Left colon (tissue), 2 donors: ENCODE measurements around the gene NRIP1. TPM values are rescaled to one million over a fixed set of nuclear protein-coding genes. Genes with fewer than 3 reads are reported as not detected.

Source experiments
- ATAC-seq: fragments of 200-7000 bp; cut with Tn5 transposase; one replicate; pipeline ENCODE4 v1.9.1; 2020; ENCODE audit warnings: mild to moderate bottlenecking, moderate library complexity
- DNase-seq, 2 donors: peaks; one replicate each; pipeline ENCODE4 v3.0.0-alpha.2; 2020
- intact Hi-C, 2 donors: fragments of 100-400 bp; cut with DNase I in 1 of 2; cut with micrococcal nuclease in 1 of 2; formaldehyde crosslinking; loops; one replicate each; pipeline versions ENCODE4 v1.11.2 to v1.14.0; 2022; cut with DNase I, micrococcal nuclease
- long read RNA-seq: library from polyadenylated mRNA; unstranded; transcript quantifications from one replicate; pipeline ENCODE4 v2.0.0, GENCODE V29; 2021
- total RNA-seq, 2 donors: library from RNA; stranded (reverse); fragmentation: NEBNext Ultra II Directional; extraction: Animal tissue kit (Norgen Biotek cat#: 25700); gene quantifications; one replicate each; pipeline ENCODE4 v1.2.1, GENCODE V29; 2021
- donor health status: DM: no; HTN: no; CAD: no.
- donor health status: DM: yes; HTN: yes; CAD: no.

Gene NRIP1, protein sequence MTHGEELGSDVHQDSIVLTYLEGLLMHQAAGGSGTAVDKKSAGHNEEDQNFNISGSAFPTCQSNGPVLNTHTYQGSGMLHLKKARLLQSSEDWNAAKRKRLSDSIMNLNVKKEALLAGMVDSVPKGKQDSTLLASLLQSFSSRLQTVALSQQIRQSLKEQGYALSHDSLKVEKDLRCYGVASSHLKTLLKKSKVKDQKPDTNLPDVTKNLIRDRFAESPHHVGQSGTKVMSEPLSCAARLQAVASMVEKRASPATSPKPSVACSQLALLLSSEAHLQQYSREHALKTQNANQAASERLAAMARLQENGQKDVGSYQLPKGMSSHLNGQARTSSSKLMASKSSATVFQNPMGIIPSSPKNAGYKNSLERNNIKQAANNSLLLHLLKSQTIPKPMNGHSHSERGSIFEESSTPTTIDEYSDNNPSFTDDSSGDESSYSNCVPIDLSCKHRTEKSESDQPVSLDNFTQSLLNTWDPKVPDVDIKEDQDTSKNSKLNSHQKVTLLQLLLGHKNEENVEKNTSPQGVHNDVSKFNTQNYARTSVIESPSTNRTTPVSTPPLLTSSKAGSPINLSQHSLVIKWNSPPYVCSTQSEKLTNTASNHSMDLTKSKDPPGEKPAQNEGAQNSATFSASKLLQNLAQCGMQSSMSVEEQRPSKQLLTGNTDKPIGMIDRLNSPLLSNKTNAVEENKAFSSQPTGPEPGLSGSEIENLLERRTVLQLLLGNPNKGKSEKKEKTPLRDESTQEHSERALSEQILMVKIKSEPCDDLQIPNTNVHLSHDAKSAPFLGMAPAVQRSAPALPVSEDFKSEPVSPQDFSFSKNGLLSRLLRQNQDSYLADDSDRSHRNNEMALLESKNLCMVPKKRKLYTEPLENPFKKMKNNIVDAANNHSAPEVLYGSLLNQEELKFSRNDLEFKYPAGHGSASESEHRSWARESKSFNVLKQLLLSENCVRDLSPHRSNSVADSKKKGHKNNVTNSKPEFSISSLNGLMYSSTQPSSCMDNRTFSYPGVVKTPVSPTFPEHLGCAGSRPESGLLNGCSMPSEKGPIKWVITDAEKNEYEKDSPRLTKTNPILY (N-terminal part only)
- total RNA-seq, result 10 to 100 TPM; 78.5 to 82.9 TPM
- long read RNA-seq, full-length matches to known transcripts, result 26 of 34 reads
- long read RNA-seq, partial matches to known transcripts, result 2 of 34 reads
- long read RNA-seq, other reads (novel, unspliced or antisense), result 6 of 34 reads

GRCh38 chr21:15064576-15065391 lies at the start of gene NRIP1:
NRIP1 (minus strand) TSS chr21:15065000; CDS start chr21:14968192, 96,808 bp downstream.
- DNase-seq, result peak; percentile 90 to 92
- intact Hi-C loops, result loop anchor here in 1 of 2 donors (10.0 kb wide), 1 partner anchor 190 kb away; no protein-coding TSS in a partner anchor
- peak; percentile 82 for ATAC-seq

DNA sequence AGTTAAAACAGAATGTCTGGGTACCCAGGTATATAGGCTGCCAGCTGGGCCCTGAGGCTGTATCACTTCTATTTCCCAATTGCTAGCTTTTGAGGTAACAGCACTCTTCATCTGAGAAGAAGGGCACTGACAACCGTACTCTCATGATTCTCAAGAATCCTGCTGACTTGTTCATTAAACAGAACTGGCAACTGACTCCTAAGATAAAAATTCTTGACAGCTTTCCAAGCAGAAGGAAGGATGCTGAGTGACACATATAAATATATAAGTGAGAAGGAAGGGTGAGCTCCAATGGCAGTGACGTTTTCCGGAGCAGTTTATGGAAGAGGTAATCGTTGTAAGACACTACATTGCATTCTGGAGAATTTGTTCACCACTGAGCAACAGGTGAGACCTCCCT lies 48.1 kb upstream of the NRIP1 start:
- intact Hi-C loops, result no loop called here
- DNase-seq (no peak), ATAC-seq (no peak)

- DNase-seq, result no peak
These were observed 44.0 kb upstream of the NRIP1 start for GRCh38 chr21:15108801-15109200.

GRCh38 chr21:15104470-15104869 lies 39.7 kb upstream of the NRIP1 start:
- intact Hi-C loops, result no loop called here
- no peak for DNase-seq
- no peak for ATAC-seq

More at GRCh38 chr21:15108801-15109200, 44.0 kb upstream of the NRIP1 start:
- intact Hi-C loops, result no loop called here
- no peak for ATAC-seq

DNA sequence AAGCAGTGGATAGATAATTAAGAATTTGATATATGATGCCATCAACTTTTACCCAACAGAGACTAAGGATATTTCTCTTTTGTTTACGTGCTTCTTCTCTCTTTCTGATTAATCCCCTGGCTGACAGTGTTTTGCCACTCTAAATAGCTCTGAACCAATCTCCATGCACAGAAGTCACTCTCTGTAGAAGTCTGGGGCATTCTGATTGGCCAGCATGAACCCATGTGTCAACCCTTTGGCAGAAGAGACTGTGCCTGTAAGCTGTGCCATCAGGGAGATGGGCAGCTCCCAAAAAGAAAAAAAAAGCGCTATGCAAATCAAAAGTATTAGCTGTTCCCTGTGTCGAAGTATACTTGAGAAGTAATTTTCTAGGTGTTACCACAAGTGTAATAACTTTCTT lies 34.1 kb upstream of the NRIP1 start:
- ATAC-seq (no peak), DNase-seq (no peak)
- intact Hi-C loops, result no loop called here

- intact Hi-C loops, result no loop called here
- no peak for ATAC-seq
- no peak for DNase-seq
These were observed 33.4 kb upstream of the NRIP1 start for GRCh38 chr21:15098181-15098580.

DNA sequence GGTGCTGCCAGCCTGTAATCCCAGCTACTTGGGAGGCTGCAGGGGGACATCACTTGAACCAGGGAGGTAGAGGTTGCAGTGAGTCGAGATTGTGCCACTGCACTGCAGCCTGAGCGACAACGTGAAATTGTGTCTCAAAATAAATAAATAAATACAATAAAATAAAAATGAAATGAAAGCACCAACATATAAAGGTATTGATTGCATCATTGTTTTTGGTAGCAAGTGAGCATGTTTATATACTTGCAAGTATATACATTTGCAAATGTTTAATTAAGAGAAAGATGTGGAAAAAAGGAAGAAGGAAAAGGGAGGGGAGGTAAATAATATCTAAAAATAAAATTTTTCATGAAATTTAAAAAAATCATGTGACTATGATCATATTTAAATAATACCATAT lies 32.8 kb upstream of the NRIP1 start:
- no peak for DNase-seq
- intact Hi-C loops, result no loop called here
- ATAC-seq, result no peak

- ATAC-seq (no peak), DNase-seq (no peak)
- intact Hi-C loops, result no loop called here
These were observed 31.3 kb upstream of the NRIP1 start for GRCh38 chr21:15096146-15096545.

- ATAC-seq (no peak), DNase-seq (no peak)
- intact Hi-C loops, result no loop called here
These were observed 30.5 kb upstream of the NRIP1 start for GRCh38 chr21:15095326-15095725.

DNA sequence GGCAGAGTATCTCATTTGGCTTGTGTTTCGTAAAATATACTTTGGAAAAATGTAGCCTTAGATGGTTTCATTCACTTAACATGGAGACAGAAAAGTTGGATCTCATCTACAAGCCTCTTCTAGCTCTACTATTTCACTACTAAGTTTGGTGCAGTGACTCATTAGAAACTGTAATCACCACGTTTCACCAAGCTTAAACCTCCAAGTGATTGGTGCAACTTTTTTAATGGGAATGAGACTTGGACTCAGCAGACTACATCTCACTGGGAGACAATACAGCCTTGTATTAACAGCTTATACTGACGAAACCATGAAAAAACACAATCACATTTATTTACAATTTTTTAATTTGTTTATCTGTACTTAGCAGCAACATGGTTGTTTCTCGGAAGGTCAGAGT lies 29.9 kb upstream of the NRIP1 start:
- DNase-seq (no peak), ATAC-seq (no peak)
- intact Hi-C loops, result no loop called here

- no peak for ATAC-seq
- intact Hi-C loops, result no loop called here
- no peak for DNase-seq
These were observed 28.4 kb upstream of the NRIP1 start for GRCh38 chr21:15093216-15093615.

DNA sequence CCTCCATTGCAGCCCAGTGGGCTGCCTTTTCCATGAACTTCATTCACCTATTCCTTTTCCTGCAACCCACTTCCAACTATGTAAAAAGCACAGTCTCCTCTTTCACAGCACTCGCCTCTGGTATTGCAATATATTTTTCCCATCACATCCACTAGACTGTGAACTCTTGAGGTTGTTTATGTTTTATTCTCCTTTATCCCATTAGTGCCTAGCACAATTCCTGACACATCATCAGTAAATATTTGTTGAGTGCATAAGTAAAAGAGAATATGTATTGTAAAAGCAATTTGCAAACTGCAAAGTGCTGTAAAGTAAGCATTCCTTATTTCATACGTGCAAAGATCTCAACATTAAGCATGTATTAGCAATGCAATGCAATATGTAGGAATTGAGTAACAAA lies 27.9 kb upstream of the NRIP1 start:
- no peak for ATAC-seq
- DNase-seq, result no peak
- intact Hi-C loops, result no loop called here

- ATAC-seq (no peak), DNase-seq (no peak)
- intact Hi-C loops, result no loop called here
These were observed 25.6 kb upstream of the NRIP1 start for GRCh38 chr21:15090390-15090789.

- DNase-seq (no peak), ATAC-seq (no peak)
- intact Hi-C loops, result no loop called here
These were observed 23.7 kb upstream of the NRIP1 start for GRCh38 chr21:15088488-15088887.

- DNase-seq, result no peak
- peak; percentile 69 for ATAC-seq
- intact Hi-C loops, result no loop called here
These were observed 19.9 kb upstream of the NRIP1 start for GRCh38 chr21:15084668-15085067.

GRCh38 chr21:15080526-15080925 lies 15.7 kb upstream of the NRIP1 start:
- intact Hi-C loops, result no loop called here
- no peak for ATAC-seq
- DNase-seq, result no peak

DNA sequence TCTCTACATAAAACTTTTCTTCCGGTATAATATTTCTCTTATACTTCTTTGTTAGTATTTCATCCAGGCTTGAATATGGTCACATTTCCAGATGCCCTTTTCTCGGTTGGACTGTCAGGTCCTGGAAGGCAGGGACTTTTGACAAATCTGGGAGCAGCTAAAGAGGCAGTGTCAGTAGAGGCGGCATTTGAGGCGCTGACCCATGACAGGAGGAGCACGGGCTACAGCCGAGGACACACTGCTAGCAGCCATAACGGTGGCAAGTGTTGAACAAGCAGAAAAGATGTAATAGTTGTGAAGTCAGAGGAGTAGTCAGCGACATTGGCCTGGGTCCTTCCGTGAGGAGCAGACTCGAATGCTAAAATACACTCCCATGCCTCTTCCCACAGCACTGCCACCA lies 14.5 kb upstream of the NRIP1 start:
- DNase-seq (no peak), ATAC-seq (no peak)
- intact Hi-C loops, result no loop called here

- no peak for ATAC-seq
These were observed 13.4 kb upstream of the NRIP1 start for GRCh38 chr21:15078180-15078579.

More at GRCh38 chr21:15078180-15078579, 13.4 kb upstream of the NRIP1 start:
- intact Hi-C loops, result no loop called here
- DNase-seq, result no peak
